ENCODE results near the gene FN3KRP. TPM values are rescaled to one million over a fixed set of nuclear protein-coding genes. Genes with fewer than 3 reads are reported as not detected.

The FN3KRP gene
- total and polyA plus RNA-seq, 10 of the 15 experiments (the other 5 are each of a cell fraction or from before 2014, with no cell fraction given): 1.8 to 50.5 (median 26.5) TPM

GRCh38 chr17:82751571-82752370, 35.3 kb downstream of the FN3KRP start, which contains the start of gene TBCD (continued):
- TF ChIP-seq HSF1 (IDR thresholded peaks at IDR 0.05; ENCODE audit: low read depth, low read length) (no peak), MLLT1 (IDR thresholded peaks at IDR 0.05) (no peak), HDAC6 (IDR thresholded peaks at IDR 0.05; ENCODE audit: unreplicated experiment) (no peak), RAD21 (IDR thresholded peaks at IDR 0.05; ENCODE audit: insufficient read depth, low read depth, low read length) (no peak), SPI1 (IDR thresholded peaks at IDR 0.05; ENCODE audit: borderline replicate concordance, insufficient read depth, low read depth, low read length) (no peak), SREBF2 (IDR thresholded peaks at IDR 0.05; ENCODE audit: low read length) (no peak), RUNX3 (IDR thresholded peaks at IDR 0.05; ENCODE audit: low read length) (no peak), SUZ12 (IDR thresholded peaks at IDR 0.05; ENCODE audit: unreplicated experiment) (no peak), LARP7 (IDR thresholded peaks at IDR 0.05) (peak; percentile 80; the same call in 1 of the 2 replicates), SUPT20H (IDR thresholded peaks at IDR 0.05; ENCODE audit: borderline replicate concordance, control insufficient read depth, low read depth, low read length) (no peak), EED (IDR thresholded peaks at IDR 0.05; ENCODE audit: low read depth) (peak; percentile 28; the same call in 1 of the 2 replicates), SIX5 (IDR thresholded peaks at IDR 0.05; ENCODE audit: low read depth, low read length, severe bottlenecking) (peak; percentile 53), TARDBP (IDR thresholded peaks at IDR 0.05; ENCODE audit: borderline replicate concordance) (peak; percentile 63; the same call in 1 of the 2 replicates), CBX5 (IDR thresholded peaks at IDR 0.05; ENCODE audit: low read depth) (no peak), PBX3 (IDR thresholded peaks at IDR 0.05; ENCODE audit: insufficient replicate concordance, low read depth, low read length) (no peak), ZNF384 (IDR thresholded peaks at IDR 0.05; ENCODE audit: borderline replicate concordance, low read depth, low read length) (no peak), FOS (IDR thresholded peaks at IDR 0.05; ENCODE audit: borderline replicate concordance, extremely low read depth, insufficient read length) (no peak), CEBPZ (IDR thresholded peaks at IDR 0.05; ENCODE audit: low read depth, low read length) (no peak), FOXM1 (IDR thresholded peaks at IDR 0.05; ENCODE audit: low read depth, low read length) (no peak), PML (IDR thresholded peaks at IDR 0.05; ENCODE audit: low read length) (no peak), ZNF24 (IDR thresholded peaks at IDR 0.05) (0 out of 2 replicates have a peak, but pooled peaks have one; percentile 50), STAT3 (IDR thresholded peaks at IDR 0.05; ENCODE audit: low read depth, low read length) (no peak), CREB1 (IDR thresholded peaks at IDR 0.05; ENCODE audit: low read depth) (peak; percentile 76)

Data from GM12878 (cell line).